GM18951 (cell line): ENCODE data around the gene GPR25.

Experiments used
- POLR2A ChIP-seq: IDR thresholded peaks from 4 replicates; pipeline ENCODE4 v1.6.1; 2011; ENCODE audit warnings: mild to moderate bottlenecking; ENCODE audit not compliant: insufficient read length, insufficient read depth; ENCODE audit errors: extremely low read depth
- in situ Hi-C: fragments of 300-500 bp; cut with MboI; formaldehyde crosslinking; loops from one replicate; pipeline ENCODE4 v1.12.0; 2022; ENCODE audit warnings: low sequenced_read_pairs, mixed read lengths, inconsistent platforms; ENCODE audit not compliant: unreplicated experiment

Gene GPR25

DNA sequence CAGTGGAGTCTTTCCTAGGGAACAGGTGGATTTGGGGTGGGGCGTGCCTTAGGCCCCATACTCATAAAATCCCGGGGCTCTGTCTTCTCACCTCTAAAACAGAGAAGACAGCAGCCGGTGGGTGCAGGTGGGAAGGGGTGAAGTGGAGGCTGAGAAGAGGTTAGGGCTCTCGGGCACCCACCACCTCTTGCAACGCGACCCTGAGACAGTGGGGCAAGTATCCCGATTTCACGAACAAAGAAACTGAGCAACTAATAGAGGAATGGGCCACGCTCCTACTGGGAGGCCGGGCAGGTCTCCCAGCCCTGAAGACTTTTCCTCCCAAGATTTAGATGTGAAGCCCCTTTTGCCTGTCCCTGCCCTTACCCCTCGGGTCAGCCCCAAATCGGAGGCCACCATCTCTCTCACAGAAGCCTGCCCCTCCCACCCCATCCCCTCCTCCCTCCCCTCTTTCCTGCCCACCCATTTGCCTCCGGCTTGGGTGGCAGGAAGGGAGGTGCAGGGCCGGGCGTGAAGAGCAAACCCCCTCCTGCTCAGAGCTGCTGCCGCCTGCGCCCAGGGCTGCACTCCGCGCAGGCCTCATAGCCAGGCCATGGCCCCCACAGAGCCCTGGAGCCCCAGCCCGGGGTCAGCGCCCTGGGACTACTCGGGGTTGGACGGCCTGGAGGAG is at the start of gene GPR25:
TSS of gene GPR25 (plus strand) at position 536 of the 670 bp plus-strand sequence. CDS start at position 593, 57 bp downstream.
- TF ChIP-seq POLR2A: no peak
- in situ Hi-C loops: no loop called here

DNA sequence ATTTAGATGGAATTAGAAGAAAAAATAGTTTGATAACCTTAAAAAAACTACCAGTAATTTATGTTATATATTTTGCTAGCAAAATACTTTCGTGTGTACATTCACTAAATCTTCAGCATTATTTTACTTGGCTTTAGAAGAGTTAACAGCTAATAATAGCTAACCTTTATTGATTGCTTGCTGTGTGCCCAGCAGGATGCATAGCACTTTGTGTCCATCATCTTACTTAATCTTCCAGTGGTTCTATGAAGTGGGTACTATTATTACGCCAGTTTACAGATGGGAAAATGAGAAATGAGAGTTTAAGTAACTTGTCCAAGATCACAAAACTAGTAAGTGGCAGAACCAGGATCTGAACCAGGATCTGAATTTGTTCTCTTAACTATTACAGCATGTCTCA is 41.7 kb upstream of the GPR25 start:
- no peak for TF ChIP-seq POLR2A

DNA sequence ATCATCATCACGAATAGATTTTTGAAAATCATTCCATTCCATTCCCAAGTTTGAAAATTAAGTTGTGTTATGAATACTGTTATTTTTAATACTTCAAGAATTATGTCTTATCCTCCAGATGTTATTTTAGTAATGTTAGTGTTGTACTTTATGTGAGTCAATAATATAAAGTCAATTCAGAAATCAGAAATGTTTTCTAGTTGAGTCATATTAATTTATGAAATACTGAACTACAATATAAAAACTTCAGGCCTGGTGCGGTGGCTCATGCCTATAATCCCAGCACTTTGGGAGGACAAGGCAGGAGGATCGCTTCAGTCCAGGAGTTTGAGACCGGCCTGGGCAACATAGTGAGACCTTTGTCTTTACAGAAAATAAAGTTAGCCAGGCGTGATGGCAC is 38.4 kb upstream of the GPR25 start:
- no peak for TF ChIP-seq POLR2A
- in situ Hi-C loops: no loop called here

More for the DNA sequence above, 41.7 kb upstream of the GPR25 start:
- in situ Hi-C loops: no loop called here

- TF ChIP-seq POLR2A: no peak
- in situ Hi-C loops: no loop called here
Measured at GRCh38 chr1:200836213-200836612, 36.6 kb upstream of the GPR25 start.

DNA sequence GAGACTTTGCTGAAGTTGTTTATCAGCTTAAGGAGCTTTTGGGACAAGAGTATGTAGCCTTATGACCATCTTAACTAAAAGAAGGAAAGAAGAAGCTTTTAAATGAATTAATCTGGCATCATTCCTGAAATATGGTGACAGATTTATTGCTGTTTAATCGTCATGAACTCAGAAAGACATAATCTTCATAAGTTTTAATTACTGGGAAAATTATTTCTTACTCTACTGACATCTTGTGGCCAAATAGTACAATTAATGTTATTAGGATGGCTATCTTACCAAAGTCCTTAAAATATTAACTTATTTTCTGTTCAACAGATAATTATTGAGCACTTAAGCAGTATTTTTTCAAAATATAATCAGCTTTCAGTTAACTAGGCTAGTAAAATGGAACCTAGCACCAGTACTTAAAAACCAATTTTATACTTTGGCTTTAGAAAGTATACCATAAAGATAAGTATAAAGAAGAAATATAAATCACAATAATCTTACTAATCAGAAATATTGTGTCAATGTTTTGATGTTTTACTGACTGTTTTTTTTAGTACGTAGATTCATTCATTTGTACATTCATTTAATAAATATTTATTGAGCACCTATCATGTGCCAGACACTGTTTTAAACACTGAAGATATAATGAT is 34.7 kb upstream of the GPR25 start:
- no peak for TF ChIP-seq POLR2A
- in situ Hi-C loops: no loop called here

DNA sequence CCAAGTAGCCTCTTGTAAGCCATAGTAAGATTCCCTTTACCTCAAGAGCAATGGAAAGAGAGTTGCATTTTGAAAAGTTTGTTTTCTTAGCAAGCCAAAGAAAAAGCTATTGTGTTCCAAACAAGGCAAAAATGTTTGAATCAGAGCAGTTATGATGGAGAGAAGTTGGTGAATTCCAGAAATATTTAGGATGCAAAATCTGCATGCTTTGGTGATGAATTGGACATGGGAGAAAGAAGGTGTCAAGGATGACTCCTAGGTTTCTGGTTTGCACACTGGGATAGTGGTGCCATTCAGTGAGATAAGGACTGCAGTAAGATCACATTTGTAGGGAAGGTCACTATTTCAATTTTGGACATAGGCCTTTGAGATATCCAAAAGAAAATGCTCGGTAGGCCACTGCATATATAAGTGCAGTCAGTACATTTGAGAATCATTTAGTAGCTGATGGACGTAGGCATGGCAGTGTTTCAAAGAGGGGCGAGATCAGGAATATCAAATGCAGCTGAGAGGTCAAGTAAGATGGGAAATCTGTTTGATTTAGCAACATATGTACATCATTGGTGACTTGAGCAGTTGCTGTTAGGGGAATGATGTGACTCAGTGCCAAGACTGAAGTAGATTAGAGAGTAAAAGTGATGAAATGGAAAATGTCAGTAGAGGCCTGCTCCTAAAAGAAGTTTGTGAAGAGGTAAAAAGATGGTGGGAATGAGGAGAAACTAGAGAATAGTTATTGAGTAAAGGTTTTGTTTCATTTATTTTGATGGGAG is 33.9 kb upstream of the GPR25 start:
- in situ Hi-C loops: no loop called here
- TF ChIP-seq POLR2A: no peak

GRCh38 chr1:200845360-200845759 is 27.4 kb upstream of the GPR25 start:
- in situ Hi-C loops: no loop called here
- TF ChIP-seq POLR2A: no peak

- in situ Hi-C loops: no loop called here
- TF ChIP-seq POLR2A: no peak
Measured at GRCh38 chr1:200846398-200846797, 26.4 kb upstream of the GPR25 start.

- TF ChIP-seq POLR2A: no peak
- in situ Hi-C loops: no loop called here
Measured at GRCh38 chr1:200849430-200849829, 23.4 kb upstream of the GPR25 start.

- TF ChIP-seq POLR2A: no peak
- in situ Hi-C loops: no loop called here
Measured at GRCh38 chr1:200850554-200850953, 22.2 kb upstream of the GPR25 start.

- in situ Hi-C loops: no loop called here
- TF ChIP-seq POLR2A: no peak
Measured at GRCh38 chr1:200856716-200857357, 15.9 kb upstream of the GPR25 start.

DNA sequence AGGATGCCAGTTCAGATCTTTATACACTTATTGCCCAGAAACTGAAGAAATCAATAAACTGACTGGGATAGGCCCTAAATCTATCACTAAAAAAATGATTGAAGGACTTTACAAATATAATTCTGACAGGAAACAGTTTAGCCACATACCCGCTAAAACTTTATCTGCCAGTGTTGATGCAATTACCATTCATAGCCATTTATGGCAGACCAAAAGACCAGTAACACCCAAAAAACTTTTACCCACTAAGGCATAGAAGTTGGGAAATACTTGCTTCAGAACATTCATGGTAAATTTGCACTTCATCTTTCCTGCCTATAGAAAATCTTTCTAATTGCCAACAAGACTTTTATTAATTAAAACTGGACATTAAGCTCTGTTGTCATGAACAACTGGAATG is 15.0 kb upstream of the GPR25 start:
- no peak for TF ChIP-seq POLR2A
- in situ Hi-C loops: no loop called here

GRCh38 chr1:200861937-200862647 is 10.7 kb upstream of the GPR25 start:
- TF ChIP-seq POLR2A: no peak
- in situ Hi-C loops: no loop called here

DNA sequence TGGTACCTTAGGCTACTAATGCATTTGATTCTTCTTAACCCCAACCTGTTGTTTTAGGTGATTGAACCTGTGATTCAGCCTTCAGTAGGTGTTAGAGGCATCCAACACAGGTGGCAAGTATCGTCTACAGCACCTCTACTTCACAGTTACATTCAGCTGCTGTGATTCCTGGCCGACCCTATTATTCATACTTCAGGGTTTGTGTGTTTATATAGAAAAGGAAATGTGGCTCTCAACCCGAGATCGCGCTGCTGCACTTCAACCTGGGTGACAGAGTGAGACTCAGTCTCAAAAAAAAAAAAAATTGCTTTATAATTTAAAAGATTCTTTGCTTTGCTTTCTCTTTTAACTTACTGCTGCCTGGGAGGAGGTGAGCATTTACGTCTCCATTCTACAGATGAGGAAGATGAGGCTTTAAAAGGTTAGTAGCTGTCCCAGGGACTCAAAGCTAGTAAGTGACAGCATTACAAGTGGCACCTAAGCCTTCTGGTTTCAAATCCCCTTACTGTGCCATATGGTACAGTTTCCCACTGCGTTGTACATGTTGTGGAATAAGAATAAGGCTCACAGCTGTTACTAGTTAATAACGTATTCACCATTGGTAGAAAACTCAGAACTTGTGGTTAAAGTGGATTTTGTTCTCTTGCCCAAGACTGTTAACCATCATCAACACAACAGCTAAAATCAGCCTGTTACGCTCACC is 9.9 kb upstream of the GPR25 start:
- no peak for TF ChIP-seq POLR2A
- in situ Hi-C loops: no loop called here
